ENCODE results near the gene STK11.

Gene STK11

GRCh38 chr19:1238369-1239303 is 33.1 kb downstream of the STK11 start:
- H3K9ac ChIP-seq (ENCODE audit: low read length) = no peak overlapping the region
- no peak overlapping the region for H2AFZ ChIP-seq (ENCODE audit: low read length)
- H3K4me2 ChIP-seq (ENCODE audit: low read depth, low read length) = no peak overlapping the region
- peaks cover 24% of the 10 kb centered on the region for H3F3A ChIP-seq (ENCODE audit: insufficient read depth, low read length)
- no peak overlapping the region for H3K4me3 ChIP-seq (ENCODE audit: low read length)
- peaks cover 7% of the 10 kb centered on the region for H3K4me1 ChIP-seq (ENCODE audit: low read length)
- no peak for TF ChIP-seq EZH2 (optimal IDR thresholded peaks at IDR 0.05; ENCODE audit: low read depth, low read length)
- no peak for TF ChIP-seq CTCF (IDR thresholded peaks at IDR 0.05; ENCODE audit: low read length)
- TF ChIP-seq EZH2phosphoT487 (IDR thresholded peaks at IDR 0.05; ENCODE audit: low read length) = no peak
- no peaks in the 10 kb centered on the region for H3K9me2 ChIP-seq (replicated peaks; ENCODE audit: insufficient read depth, low read length)
- H4K20me1 ChIP-seq (ENCODE audit: insufficient read depth, low read length) = no peaks in the 10 kb centered on the region
- no peaks in the 10 kb centered on the region for H3K36me3 ChIP-seq (replicated peaks; ENCODE audit: insufficient read depth, low read length)
- no peaks in the 10 kb centered on the region for H3K9me3 ChIP-seq (replicated peaks; ENCODE audit: insufficient read depth, low read length)
- no peak overlapping the region for H3K27ac ChIP-seq (ENCODE audit: low read length)
- no peak for DNase-seq
- H3K27me3 ChIP-seq (replicated peaks; ENCODE audit: insufficient read depth, low read length) = peaks cover 57% of the 10 kb centered on the region
- peaks cover 19% of the 10 kb centered on the region for H3K79me2 ChIP-seq (ENCODE audit: low read length)

- H3F3A ChIP-seq (ENCODE audit: insufficient read depth, low read length) = peaks cover 30% of the 10 kb centered on the region
These were observed 33.8 kb downstream of the STK11 start for GRCh38 chr19:1239420-1239795.

GRCh38 chr19:1239796-1240737 is 34.5 kb downstream of the STK11 start:
- Histone ChIP-seq H3K9me3 (replicated peaks; ENCODE audit: insufficient read depth, low read length) (no peaks in the 10 kb centered on the region), H3F3A (ENCODE audit: insufficient read depth, low read length) (peaks cover 33% of the 10 kb centered on the region), H3K9ac (ENCODE audit: low read length) (no peak overlapping the region), H3K36me3 (replicated peaks; ENCODE audit: insufficient read depth, low read length) (no peaks in the 10 kb centered on the region), H4K20me1 (ENCODE audit: insufficient read depth, low read length) (no peaks in the 10 kb centered on the region), H3K4me1 (ENCODE audit: low read length) (peaks cover 17% of the 10 kb centered on the region), H3K79me2 (ENCODE audit: low read length) (peaks cover 32% of the 10 kb centered on the region), H3K27ac (ENCODE audit: low read length) (no peak overlapping the region), H2AFZ (ENCODE audit: low read length) (peak overlapping the region; percentile 77; the same call in 1 of the 2 replicates), H3K27me3 (replicated peaks; ENCODE audit: insufficient read depth, low read length) (peaks cover 43% of the 10 kb centered on the region), H3K9me2 (replicated peaks; ENCODE audit: insufficient read depth, low read length) (no peaks in the 10 kb centered on the region), H3K4me3 (ENCODE audit: low read length) (peak overlapping the region; percentile 88), H3K4me2 (ENCODE audit: low read depth, low read length) (peak overlapping the region; percentile 85)
- peak; percentile 79 for DNase-seq
- TF ChIP-seq CTCF (IDR thresholded peaks at IDR 0.05; ENCODE audit: low read length) (peak; percentile 73), EZH2 (optimal IDR thresholded peaks at IDR 0.05; ENCODE audit: low read depth, low read length) (no peak), EZH2phosphoT487 (IDR thresholded peaks at IDR 0.05; ENCODE audit: low read length) (no peak)

More at GRCh38 chr19:1239420-1239795, 33.8 kb downstream of the STK11 start:
- H3K4me1 ChIP-seq (ENCODE audit: low read length) = peaks cover 14% of the 10 kb centered on the region
- H3K9me2 ChIP-seq (replicated peaks; ENCODE audit: insufficient read depth, low read length) = no peaks in the 10 kb centered on the region
- DNase-seq = no peak
- H3K9ac ChIP-seq (ENCODE audit: low read length) = no peak overlapping the region
- no peak for TF ChIP-seq EZH2phosphoT487 (IDR thresholded peaks at IDR 0.05; ENCODE audit: low read length)
- no peak for TF ChIP-seq EZH2 (optimal IDR thresholded peaks at IDR 0.05; ENCODE audit: low read depth, low read length)
- TF ChIP-seq CTCF (IDR thresholded peaks at IDR 0.05; ENCODE audit: low read length) = no peak
- H4K20me1 ChIP-seq (ENCODE audit: insufficient read depth, low read length) = no peaks in the 10 kb centered on the region
- H3K4me2 ChIP-seq (ENCODE audit: low read depth, low read length) = no peak overlapping the region
- H3K79me2 ChIP-seq (ENCODE audit: low read length) = peaks cover 26% of the 10 kb centered on the region
- H2AFZ ChIP-seq (ENCODE audit: low read length) = no peak overlapping the region
- H3K27me3 ChIP-seq (replicated peaks; ENCODE audit: insufficient read depth, low read length) = peaks cover 49% of the 10 kb centered on the region
- no peak overlapping the region for H3K27ac ChIP-seq (ENCODE audit: low read length)
- H3K36me3 ChIP-seq (replicated peaks; ENCODE audit: insufficient read depth, low read length) = no peaks in the 10 kb centered on the region
- H3K9me3 ChIP-seq (replicated peaks; ENCODE audit: insufficient read depth, low read length) = no peaks in the 10 kb centered on the region
- no peak overlapping the region for H3K4me3 ChIP-seq (ENCODE audit: low read length)

All from MM.1S (cell line).